Gastroesophageal sphincter (tissue), 3 donors: Measurements from ENCODE around the gene VTA1.

ENCODE experiments used
- CTCF ChIP-seq, 4 experiments: fragments of 200-600 bp in 2 of 4; fragments of 450-650 bp in 2 of 4; sonication (generic) in 1 of 4; IDR thresholded peaks; one replicate each; pipeline ENCODE4 v1.5.1; 2017 to 2019; ENCODE audit warnings: antibody characterized with exemption in 4 of 4, mild to moderate bottlenecking in 2 of 4, moderate library complexity in 2 of 4
- POLR2A ChIP-seq, 2 donors: fragments of 450-650 bp; IDR thresholded peaks; one replicate each; pipeline ENCODE4 v1.6.1; 2017; ENCODE audit warnings: antibody characterized with exemption in 2 of 2, mild to moderate bottlenecking in 2 of 2, moderate library complexity in 1 of 2
- POLR2AphosphoS5 ChIP-seq: sonication (generic); formaldehyde crosslinking; IDR thresholded peaks from one replicate; pipeline ENCODE4 v1.6.1; 2017; ENCODE audit warnings: antibody characterized with exemption

GRCh38 chr6:142251930-142252445 is 104.9 kb downstream of the VTA1 start:
- TF ChIP-seq CTCF (IDR thresholded peaks at IDR 0.05) (no peak), POLR2AphosphoS5 (no peak), POLR2A (IDR thresholded peaks at IDR 0.05) (no peak)
